T follicular helper cell (primary cell): ENCODE measurements around the gene SCAMP4.
"Not testable (repeated sequence)": the region's sequence is repeated elsewhere in the genome, so short reads cannot be mapped to it uniquely, and the experiment has no call there.

Source experiments
- DNase-seq: peaks from one replicate; pipeline ENCODE4 v3.0.0-alpha.2; 2020; ENCODE audit warnings: low read depth

The SCAMP4 gene

DNA sequence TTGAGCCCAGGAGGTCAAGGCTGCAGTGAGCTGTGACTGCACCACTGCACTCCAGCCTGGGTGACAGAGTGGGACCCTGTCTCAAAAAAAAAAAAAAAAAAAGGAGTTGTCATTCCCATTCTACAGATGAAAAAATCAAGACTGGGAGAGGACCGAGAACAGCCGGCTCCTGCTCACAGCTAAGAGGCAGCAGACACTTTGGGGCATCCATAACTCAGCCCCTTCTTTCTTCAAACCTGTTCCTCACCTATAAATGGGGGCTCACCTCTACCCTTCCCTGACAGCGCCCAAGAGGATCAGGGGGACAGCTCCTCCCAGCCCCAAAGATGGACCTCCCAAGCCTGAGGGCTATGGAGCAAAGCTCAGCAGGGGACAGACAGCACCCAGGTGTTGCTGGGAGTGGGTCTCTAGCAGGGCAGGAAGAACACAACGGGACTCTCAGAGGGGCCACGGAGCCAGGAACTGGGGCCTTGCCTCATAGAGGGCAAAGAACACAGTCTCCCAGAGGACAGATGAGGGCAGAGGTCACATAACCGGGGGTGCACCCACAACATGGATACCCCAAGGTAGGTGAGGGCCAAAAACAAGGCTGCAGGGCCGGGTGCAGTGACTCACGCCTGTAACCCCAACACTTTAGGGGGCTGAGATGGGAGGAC, 38.4 kb upstream of the SCAMP4 start:
- DNase-seq = no peak

DNA sequence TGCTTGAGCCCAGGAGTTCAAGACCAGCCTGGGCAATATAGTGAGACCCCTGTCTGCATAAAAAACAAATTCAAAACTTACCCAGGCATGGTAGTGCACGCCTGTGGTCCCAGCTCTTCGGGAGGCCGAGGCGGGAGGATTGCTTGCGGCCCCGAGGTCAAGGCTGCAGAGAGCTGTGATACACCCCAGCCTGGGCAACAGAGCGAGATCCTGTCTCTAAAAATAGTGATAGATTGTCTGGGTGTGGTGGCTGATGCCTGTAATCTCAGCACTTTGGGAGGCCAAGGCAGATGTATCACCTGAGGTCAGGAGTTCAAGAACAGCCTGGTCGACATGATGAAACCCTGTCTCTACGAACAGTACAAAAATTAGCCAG, 37.9 kb upstream of the SCAMP4 start:
- DNase-seq = no peak

DNA sequence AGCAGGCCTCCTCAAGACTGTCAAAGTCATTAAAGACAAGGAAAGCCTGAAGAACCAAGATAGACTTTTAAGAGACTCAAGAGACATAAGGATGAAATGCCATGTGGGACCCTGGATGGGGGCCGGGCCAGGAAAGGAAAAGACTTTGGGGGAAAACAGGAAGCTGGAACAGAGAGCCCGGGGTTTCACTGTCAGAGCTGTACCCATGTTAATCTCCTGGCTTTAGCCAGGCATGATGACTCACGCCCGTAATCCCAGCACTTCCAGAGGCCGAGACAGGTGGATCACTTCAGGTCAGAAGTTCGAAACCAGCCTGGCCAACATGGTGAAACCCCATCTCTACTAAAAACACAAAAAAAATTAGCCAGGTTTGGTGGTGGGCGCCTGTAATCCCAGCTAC, 36.2 kb upstream of the SCAMP4 start:
- DNase-seq = no peak

DNA sequence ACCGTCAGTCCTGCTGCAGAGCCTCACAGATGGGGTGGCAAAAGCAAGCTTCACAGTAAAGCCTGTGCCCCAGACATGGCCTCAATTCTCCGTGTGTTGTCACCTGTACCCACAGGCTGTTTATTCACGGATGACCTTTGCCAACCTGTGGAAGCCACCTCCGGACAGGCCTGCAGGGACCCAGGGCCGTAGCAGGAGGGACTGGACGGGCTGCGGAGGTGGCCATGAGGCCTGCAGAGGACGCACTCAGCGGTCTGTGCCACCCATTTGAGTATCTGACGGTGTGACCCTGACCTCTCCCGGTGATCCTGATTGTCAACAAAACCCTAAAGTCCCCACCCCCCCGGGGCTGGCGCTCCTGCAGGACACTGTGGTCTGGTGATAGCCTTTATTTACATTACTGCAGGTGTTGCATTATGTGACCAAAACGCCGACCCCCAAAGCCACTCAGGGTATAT, 34.0 kb upstream of the SCAMP4 start:
- DNase-seq = no peak

DNA sequence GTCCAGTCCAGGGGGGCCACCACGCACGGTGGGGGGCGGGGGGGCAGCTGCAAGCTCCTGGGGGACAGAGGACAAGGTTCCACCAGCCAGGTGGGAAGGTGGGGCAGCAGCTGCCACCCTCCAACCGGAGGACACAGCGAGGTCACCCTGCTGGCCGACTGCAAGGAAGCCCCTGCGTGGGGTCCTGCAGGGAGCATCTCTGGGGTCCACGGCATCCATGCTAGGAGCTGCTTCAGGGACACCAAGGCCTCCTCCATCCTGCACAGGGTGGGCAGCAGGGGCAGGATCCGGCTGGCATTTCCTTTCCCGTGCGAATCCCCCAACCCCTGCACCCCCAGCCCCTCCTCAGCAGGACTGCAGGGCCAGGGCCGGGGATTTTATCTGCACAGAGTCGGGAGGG, 33.6 kb upstream of the SCAMP4 start:
- no peak for DNase-seq

DNA sequence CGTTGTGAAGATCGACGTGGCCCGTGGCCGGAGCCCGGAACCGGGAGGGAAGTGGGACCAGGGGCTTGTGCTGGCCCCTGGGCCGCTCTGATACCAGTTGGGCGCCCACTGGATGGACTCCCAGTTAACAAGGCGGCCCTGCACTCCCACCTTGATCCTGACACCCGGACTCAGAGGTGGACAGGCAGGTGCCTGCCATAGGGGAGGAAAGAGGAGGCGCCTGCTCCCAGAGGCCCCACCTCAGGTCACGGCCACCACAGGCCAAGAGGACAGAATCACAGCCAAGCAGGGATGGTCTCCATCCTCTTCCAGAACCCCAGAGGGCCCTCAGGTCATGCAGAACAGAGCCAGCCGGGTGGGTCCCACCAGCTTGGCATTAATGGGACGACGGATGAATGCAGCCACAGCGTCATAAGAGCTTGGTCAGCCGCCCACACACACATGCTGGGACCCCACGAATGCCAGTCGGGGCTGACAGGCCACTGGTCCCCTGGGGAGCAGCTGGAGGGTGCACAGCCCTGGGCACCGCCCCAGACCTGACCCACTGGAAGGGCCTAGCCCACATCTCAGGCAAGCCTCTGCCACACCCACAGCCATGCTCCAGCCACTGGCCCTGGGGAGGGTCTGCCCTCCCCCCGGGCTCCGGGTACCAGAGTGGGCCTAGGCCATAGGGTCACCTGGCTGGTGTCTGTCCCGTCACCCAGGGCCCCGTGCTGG, 32.2 kb upstream of the SCAMP4 start:
- no peak for DNase-seq

DNA sequence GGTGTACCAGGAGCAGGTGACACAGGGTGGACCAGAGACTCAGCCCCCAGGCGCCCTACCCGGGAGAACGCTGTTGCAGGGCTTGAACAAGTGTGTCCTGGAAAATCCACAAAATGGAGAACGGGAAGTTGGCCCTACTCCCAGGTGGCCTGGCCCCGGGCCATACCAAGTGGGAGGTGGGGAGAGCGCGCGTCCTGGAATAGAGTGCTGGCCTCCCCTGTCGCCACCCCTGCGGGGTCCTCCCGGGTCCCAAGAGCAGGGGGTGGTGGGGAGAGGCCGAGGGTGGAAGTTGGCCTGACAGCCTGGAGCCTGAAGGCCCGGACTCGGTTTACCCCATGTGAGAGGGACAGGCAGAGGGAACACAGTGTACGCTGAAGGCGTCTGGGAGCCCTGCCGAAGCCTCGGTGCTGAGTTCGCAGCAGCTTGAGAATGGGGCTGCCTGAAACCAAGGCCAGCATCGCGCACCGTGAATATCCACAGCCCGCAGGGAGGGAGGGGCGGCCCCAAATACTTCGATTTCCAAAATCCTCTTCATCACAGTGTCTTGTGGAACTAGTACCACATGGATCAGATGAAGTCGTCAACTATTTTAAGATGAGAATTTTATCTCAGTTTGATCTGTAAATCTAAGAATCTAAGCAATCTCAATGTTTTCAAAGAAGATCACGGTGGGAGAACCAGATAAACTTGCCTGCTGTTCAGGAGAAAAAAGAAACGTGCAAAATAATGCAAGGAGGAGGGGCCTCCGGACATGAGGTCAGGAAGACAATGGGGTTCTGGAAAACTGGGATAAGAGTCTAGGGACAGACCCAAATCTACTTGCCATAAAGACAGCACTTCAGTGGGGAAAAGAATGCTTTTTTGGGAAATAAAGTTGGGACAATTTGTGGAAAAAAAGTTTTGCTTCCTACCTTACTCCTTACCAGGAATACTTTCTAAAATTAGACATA, 31.4 kb upstream of the SCAMP4 start:
- DNase-seq = no peak

DNA sequence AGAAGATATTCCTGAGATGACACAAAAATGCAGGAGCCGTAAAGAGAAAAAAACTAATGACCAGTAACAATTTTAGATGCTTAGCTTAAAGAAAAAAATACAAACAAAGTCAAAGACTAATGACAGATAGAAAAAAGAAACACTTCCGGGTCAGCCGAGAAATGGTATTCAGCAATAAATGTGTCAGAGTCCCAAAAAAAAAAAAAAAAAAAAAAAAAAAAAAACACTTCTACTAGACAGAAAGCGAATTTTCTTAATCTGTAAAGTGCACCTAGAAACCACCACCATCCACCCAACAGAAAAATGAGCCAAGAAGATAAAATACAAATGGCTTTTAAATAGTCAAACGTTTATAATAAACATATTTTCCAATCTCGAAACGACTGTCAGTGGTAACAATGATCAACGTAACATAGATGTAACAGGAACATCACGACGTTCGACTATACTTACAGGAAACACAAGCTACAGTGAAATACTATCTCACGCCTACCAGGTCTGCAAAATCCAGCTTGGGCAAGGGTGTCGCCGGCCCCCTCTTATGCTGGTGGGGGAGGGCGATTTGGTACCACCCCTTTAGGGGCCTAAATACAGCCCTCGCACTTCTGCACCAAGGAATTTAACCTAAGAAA, 30.5 kb upstream of the SCAMP4 start:
- no peak for DNase-seq

DNA sequence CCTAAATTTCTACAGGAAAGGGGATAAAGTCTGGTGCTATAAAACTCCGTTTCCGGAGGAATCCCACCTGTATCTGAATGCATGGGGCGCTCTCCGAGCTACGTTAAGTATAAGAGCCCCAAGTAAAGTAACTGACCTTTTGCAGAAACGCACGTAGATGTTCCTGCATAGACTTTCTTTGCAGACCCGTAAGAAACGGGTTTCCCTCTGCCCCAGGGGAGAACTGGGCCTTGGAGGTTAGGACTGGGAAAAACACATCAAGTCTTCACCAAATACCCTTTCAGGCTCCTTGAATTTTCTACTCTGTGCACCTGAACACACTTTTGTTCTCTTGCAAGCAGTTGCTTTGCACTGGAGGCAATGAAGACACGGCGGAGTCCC, 29.9 kb upstream of the SCAMP4 start:
- not testable (repeated sequence) for DNase-seq

DNA sequence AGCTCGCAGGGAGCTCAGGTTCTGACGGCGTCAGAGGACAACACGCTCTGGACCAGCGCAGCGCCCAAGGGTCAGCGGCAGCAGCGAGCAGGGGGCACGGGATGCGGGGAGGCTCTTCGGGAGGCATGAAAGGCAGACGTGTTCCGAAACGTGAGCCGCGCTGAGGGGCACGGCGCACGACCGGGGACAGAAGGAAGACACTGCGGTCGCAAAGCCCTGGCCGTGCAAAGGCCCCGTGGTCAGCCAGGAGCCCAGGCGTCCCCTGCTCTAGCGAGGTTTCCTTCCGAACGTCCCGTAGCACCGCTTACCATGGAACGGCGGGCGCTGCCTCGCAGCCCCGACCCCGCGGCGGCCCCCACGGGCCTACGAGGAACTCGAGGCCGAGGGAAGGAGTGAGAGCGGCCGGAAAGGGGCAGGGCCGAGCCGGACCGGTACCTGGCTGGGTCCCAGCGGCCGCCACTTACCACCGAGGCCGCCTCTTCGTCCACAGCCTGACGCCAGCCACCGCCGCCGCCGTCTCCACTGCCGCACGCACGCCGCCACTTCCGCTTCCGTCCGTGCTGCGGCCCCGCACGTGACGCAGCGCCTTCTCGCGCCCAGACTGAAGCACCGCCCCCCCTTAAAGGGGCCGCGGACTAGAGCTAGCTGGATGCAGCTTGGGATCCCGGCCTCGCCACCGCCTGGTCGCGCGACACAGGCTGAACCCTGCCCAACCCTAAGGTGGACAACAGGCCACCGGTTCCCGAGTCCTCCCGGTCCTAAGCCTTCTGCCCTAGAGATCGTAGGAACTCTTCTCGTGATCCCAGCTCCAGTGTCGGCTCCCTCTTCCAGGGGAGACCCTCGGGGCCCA, 29.3 kb upstream of the SCAMP4 start:
- peak; percentile 81 for DNase-seq

DNA sequence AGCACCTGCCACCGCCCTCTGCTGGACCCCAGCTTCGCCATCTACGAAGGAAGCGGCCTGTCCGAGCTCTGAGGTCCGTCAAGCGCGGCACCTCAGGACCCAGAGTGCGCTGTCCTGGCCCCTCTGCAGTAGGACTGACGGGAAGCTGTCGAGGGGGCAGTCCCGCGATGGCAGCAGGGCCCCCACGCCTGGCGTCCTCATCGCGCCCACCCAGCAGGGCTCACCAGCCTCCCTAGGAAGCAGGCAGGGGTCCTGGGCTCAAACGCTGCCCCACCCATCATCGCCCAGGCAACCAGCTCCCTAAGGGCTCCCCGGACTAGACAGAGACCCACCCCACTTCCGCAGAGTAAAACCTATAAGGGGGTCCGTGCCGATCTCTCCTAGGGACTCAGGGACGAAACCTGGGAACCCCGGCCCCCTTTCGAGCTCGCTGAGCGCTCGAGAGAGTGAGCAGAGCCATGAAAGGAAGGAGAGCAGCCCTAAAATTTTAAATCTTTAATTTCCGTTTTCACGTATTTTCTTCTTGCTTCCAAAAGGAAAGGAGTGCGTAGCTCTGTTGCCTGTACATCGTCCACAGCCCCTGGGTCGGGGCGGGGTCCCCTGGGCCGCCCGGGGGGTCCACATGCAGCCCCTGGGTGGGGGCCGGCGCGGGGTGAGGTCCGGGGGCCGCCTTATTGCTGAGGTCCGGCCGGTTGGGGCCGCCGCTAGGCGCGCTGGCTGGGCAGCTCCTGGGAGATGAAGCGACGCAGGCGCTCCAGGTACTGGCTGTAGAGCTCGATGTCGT, 28.5 kb upstream of the SCAMP4 start:
- not testable (repeated sequence) for DNase-seq

DNA sequence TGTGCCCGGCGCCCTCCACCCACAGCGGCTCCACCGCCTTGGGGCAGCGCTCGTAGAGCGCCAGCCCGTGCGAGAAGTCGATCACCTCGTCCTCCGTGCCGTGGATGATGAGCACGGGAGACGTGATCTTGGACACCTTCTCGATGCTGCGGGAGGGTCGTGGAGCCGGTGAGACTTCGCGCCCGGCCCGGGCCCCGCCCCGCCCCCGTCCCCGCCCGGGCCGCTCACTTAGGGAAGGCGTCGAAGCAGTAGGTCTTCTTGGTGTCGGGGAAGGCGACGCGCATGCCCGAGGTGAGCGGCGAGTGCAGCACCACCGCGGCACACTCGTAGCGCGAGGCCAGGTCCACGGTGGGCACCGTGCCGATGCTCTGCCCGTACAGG, 27.9 kb upstream of the SCAMP4 start:
- not testable (repeated sequence) for DNase-seq

DNA sequence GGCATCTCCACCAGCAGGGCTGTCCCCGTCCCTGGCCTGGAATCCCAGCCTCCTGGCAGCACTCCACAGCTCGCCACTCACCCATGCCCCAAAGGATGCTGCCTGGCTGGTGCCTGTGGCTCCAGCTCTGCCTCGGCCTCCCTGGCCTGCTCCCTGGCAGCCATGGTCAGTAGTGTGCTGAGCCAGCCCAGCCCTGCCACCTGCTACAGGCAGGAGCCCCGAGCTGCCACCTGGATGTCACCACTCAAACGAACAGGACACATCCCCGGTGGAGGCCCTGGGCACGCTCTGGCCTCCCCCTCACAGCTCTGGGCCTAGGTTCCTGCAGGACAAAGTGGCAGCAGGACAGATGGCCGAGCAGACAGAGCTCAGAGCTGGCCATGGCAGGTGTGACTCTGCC, 26.6 kb upstream of the SCAMP4 start:
- DNase-seq = not testable (repeated sequence)

DNA sequence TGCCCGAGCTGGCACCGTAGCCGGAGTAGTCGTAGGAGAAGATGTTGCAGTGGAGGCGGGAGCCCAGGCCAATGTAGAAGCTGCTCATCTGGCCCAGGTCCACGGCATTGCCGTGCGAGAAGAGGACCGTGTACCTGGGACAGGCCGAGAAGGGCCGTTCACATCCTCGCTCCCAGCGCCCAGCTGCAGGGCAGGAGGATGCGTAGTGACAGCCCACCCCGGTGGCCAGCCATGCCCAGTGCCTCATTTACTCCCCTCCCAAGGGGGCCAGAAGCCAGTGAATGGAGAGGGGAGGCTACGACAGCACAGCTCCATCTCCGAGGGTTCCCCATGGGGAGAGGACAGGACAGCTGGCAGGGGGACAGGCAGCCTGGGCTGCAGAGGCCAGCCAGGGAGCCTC, 25.2 kb upstream of the SCAMP4 start:
- DNase-seq = not testable (repeated sequence)

DNA sequence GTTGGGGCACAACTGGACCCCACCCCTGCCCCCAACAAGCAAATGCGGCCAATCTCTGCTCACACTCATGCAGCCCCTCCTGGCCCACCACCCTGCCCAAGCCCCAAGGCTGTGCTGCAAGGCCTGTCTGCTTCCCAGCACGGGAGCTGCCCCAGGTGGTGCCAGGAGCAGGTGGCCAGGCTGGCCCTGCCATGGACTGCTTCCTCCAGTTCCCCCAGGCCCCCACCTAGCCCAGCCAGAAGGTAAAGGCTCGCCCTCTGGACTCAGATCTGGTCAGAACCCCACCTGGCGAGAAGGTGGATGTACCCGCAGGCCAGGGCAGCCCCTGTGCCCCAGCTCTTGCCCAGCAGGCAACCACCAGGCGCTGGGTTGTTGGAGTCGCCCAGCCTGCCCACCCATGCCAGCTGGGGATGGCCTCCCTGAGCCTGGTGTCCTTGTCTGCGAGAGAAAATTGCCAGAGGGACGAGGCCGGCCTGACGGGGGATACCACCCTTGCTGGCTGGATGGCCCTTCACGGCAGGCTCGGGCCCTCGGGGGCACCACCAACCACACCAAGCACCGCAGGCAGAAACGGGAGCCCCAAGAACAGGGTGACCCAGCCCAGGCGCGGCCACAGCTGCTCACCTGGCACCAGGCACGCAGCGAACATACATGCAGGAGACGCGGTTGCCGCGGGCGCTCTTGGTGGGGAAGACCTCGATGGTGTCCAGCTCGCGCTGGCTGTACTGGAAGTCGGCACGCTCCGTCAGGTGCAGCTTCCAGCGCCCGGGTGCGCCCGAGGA, 24.4 kb upstream of the SCAMP4 start:
- no peak for DNase-seq

DNA sequence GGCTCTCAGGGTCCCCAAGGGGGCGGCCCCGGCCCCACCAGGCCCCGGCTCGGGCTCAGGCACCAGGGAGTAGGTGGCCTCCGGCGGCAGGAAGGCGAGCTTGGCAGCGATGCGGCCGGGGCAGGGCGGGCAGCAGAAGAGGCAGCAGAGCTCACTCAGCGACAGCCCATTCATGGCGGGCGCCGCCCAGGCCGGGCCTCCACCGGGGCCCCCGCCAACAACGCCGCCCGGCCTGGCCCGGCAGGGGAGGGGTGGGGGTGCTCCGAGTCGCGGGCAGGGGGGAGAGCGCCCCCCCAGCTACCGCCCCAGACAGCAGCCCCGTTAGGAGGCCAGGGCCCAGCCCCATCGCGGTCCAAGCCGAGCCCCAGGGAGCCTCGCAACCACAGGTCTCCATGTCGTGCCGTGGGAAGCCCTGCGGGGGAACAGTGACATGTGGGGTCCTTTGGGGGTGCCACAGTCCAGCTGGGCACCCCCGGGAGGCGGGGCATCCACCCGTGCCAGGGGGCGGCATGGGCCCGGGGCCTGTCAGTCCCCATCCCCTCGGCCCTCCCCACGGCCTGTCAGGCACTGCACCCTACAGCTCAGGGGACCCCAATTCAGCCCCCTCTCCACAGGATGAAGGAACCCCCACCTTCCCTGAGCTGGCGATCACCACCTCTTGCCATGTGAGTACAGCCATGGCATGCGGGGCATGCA, 23.7 kb upstream of the SCAMP4 start:
- not testable (repeated sequence) for DNase-seq

DNA sequence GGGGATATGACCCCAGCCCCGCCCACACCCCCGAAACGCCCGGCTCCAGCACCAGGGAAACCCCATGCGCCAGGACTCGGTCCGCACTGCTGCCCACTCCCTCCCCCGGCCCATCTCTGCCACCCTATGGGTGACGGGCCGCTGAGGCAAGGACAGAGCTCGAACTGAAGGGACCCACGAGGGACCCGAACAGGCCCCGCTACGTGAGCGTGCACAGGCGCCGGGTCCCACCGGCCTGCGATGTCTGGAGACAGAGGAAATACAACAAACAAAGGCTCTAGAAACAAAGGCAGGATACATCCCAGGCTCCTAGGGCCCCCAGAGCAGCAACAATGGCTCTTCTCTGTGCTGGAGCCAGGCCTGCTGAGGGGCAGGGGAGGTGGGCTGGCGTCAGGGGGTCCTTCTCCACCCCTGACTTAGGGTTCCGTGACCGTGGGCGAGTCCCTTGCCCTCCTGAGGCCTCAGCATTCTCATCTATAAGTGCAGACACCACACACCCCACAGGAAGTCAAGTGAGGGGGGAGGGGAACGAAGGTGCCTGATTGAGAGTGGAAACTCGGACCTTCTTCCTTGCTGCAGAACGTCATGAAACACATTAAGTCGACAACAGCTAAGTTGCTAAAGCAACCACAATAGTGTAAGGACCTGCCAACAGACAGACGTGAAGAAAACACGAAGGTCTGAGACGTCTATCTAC, 23.0 kb upstream of the SCAMP4 start:
- peak; percentile 74 for DNase-seq
